Measurements from ENCODE around the gene NUCB2. TPM values are rescaled to one million over a fixed set of nuclear protein-coding genes. Genes with fewer than 3 reads are reported as not detected.

Gene NUCB2
- total and polyA plus RNA-seq, 2 of the 8 experiments (the other 6 are each of a cell fraction or from before 2014, with no cell fraction given): 9.0 to 34.2 TPM

- no peak overlapping the region for H2BK5ac ChIP-seq (ENCODE audit: low read depth, low read length)
- H3K23me2 ChIP-seq (ENCODE audit: low read depth, low read length): no peaks in the 10 kb centered on the region
- no peak overlapping the region for H3K4me3 ChIP-seq (ENCODE audit: extremely low read depth in 1 of 4, insufficient read depth in 2 of 4, low read depth in 3 of 4, low read length in 4 of 4)
- DNase-seq (ENCODE audit: low read depth in 1 of 2, low spot score in 2 of 2): no peak
- FAIRE-seq: no peak
- no peak overlapping the region for H3K4ac ChIP-seq (replicated peaks; ENCODE audit: insufficient read length, low read depth, low read length)
- H4K5ac ChIP-seq (ENCODE audit: insufficient read length, low read depth, low read length): no peak overlapping the region
- no peak overlapping the region for H3K18ac ChIP-seq (ENCODE audit: extremely low read depth, low read length)
- H3K36me3 ChIP-seq (ENCODE audit: control insufficient read depth in 2 of 4, insufficient read depth in 4 of 4, low read length in 3 of 4): no peaks in the 10 kb centered on the region
- no peaks in the 10 kb centered on the region for H3K4me1 ChIP-seq (replicated peaks in 1 of 4; ENCODE audit: control insufficient read depth in 3 of 4, insufficient read depth in 4 of 4, low read length in 3 of 4)
- no peak overlapping the region for H2BK12ac ChIP-seq (ENCODE audit: low read depth, low read length)
- H4K8ac ChIP-seq (ENCODE audit: extremely low read depth, insufficient read depth, low read length): no peak overlapping the region
- TF ChIP-seq YY1 (IDR thresholded peaks at IDR 0.05; ENCODE audit: low read depth, low read length) (no peak), KDM5A (IDR thresholded peaks at IDR 0.05; ENCODE audit: low read length) (no peak), EGR1 (IDR thresholded peaks at IDR 0.05; ENCODE audit: borderline replicate concordance, low read depth, low read length) (no peak), MAX (IDR thresholded peaks at IDR 0.05) (no peak), USF2 (IDR thresholded peaks at IDR 0.05; ENCODE audit: low read length) (no peak), KDM4A (IDR thresholded peaks at IDR 0.05; ENCODE audit: low read depth, low read length, severe bottlenecking) (no peak), TAF7 (optimal IDR thresholded peaks at IDR 0.05; ENCODE audit: borderline replicate concordance, low read depth, low read length) (no peak), TCF12 (IDR thresholded peaks at IDR 0.05; ENCODE audit: low read depth, low read length) (no peak)
- H3K56ac ChIP-seq (replicated peaks; ENCODE audit: insufficient read length, low read depth, low read length): no peak overlapping the region
- H3K27me3 ChIP-seq (replicated peaks in 1 of 4; ENCODE audit: control insufficient read depth in 3 of 4, extremely low read depth in 1 of 4, insufficient read depth in 3 of 4, low read length in 3 of 4): no peaks in the 10 kb centered on the region
- no peak overlapping the region for H2BK120ac ChIP-seq (replicated peaks; ENCODE audit: low read depth, low read length)
- no peak overlapping the region for H2AFZ ChIP-seq (ENCODE audit: low read length)
- no peak overlapping the region for H3K9ac ChIP-seq (replicated peaks in 1 of 4; ENCODE audit: extremely low read depth in 1 of 4, low read depth in 3 of 4, low read length in 3 of 4)
- POLR2A ChIA-PET (ENCODE audit: partially characterized antibody): interaction anchor here (0.8 to 1.1 kb wide), 2 partner anchors 8 to 155 kb away, joined by 3 read pairs; partner anchors contain the start of gene RPS13
- no peak overlapping the region for H3K27ac ChIP-seq (ENCODE audit: low read depth, low read length)
- no peak overlapping the region for H4K91ac ChIP-seq (replicated peaks; ENCODE audit: insufficient read length, low read length)
- no peak overlapping the region for H3K4me2 ChIP-seq (ENCODE audit: insufficient read depth in 1 of 2, low read depth in 2 of 2, low read length in 2 of 2)
- no peak overlapping the region for H2AK5ac ChIP-seq (ENCODE audit: low read depth, low read length)
- H2BK20ac ChIP-seq (ENCODE audit: low read length): no peak overlapping the region
- H2BK15ac ChIP-seq (ENCODE audit: low read length): no peak overlapping the region
- no peak overlapping the region for H3K14ac ChIP-seq (ENCODE audit: insufficient read length)
- H3K79me1 ChIP-seq (ENCODE audit: low read depth, low read length): no peaks in the 10 kb centered on the region
- no peaks in the 10 kb centered on the region for H3K9me3 ChIP-seq (ENCODE audit: insufficient read depth in 2 of 2, low read depth in 1 of 2, low read length in 1 of 2)
- no peaks in the 10 kb centered on the region for H3K79me2 ChIP-seq (ENCODE audit: control insufficient read depth in 1 of 2, insufficient read depth in 2 of 2, low read length in 2 of 2)
- CTCF ChIA-PET (ENCODE audit: partially characterized antibody): interaction anchor here (0.6 to 2.5 kb wide), 5 partner anchors 8 to 295 kb away, joined by 3 to 10 read pairs (median 3); no protein-coding TSS in a partner anchor
- no peaks in the 10 kb centered on the region for H4K20me1 ChIP-seq (replicated peaks in 1 of 2; ENCODE audit: control insufficient read depth in 1 of 2, insufficient read depth in 2 of 2, low read length in 2 of 2)
- no peak overlapping the region for H3K23ac ChIP-seq (ENCODE audit: insufficient read length)
Measured at GRCh38 chr11:17233101-17233500, 43.4 kb upstream of the NUCB2 start.

Measured in H1 (cell line).